Measurements from ENCODE around the gene GZMM. TPM values are rescaled to one million over a fixed set of nuclear protein-coding genes. Genes with fewer than 3 reads are reported as not detected.

GZMM gene
- total and polyA plus RNA-seq, 2 of the 13 experiments (the other 11 are each of a cell fraction or from before 2014, with no cell fraction given): 0.07 TPM; not detected in 1

DNA sequence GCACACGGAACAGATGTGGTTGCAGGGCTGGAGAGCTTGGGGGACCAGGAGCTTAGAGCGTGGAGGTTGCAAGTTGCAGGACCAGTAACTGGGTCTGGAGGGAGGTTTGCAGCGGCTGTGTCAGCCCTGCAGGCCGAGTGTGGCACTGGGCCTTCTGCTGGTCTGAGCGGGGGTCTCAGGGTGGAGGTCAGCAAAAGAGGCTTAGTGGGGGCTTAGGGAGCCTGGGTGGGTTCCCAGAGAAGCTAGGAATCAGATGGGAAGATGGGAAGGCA lies 40.1 kb downstream of the GZMM start:
- FAIRE-seq (no peak), ATAC-seq (peak; percentile 1; the same call in 1 of the 3 replicates), DNase-seq (ENCODE audit: low spot score) (no peak)
- peaks cover 11% of the 10 kb centered on the region for H3K79me2 ChIP-seq (ENCODE audit: insufficient read depth, low read length)
- POLR2A ChIA-PET: interaction anchor here (1.2 to 3.9 kb wide), 3 partner anchors 9 to 28 kb away, joined by 7 to 16 read pairs (median 11); partner anchors contain the start of gene BSG
- no peaks in the 10 kb centered on the region for H3K9me3 ChIP-seq (ENCODE audit: low read length)
- BruUV-seq (replicated peaks): no TSS peak
- peaks cover 30% of the 10 kb centered on the region for H3K4me1 ChIP-seq (ENCODE audit: insufficient read depth, low read length)
- H3K4me2 ChIP-seq (ENCODE audit: low read depth, low read length): no peak overlapping the region
- H2AFZ ChIP-seq (ENCODE audit: low read length): no peak overlapping the region
- in situ Hi-C loops (cut with HindIII; ENCODE audit: extremely low pct_ligation_motif_present, low pct_unique_long_range_greater_than_20kb): loop anchor here (10.0 kb wide), 1 partner anchor 151 kb away; no protein-coding TSS in a partner anchor
- H3K36me3 ChIP-seq (replicated peaks in 1 of 2; ENCODE audit: control insufficient read depth in 1 of 2, insufficient read depth in 2 of 2, low read length in 2 of 2): peaks cover 20 to 33% of the 10 kb centered on the region in 2 experiments; a peak in 4 of 5 replicates
- no peak overlapping the region for H3K4me3 ChIP-seq (replicated peaks in 1 of 3; ENCODE audit: insufficient read depth in 1 of 3, low read depth in 2 of 3, low read length in 3 of 3)
- CTCF ChIA-PET (ENCODE audit: low intra/inter-chr PET ratio, low total read pairs): interaction anchor here (1.2 to 2.4 kb wide), 3 partner anchors 21 to 81 kb away, joined by 3 to 9 read pairs (median 4); no protein-coding TSS in a partner anchor
- H3K9ac ChIP-seq (ENCODE audit: insufficient read depth, low read depth, low read length): no peak overlapping the region
- H3K27me3 ChIP-seq (ENCODE audit: control insufficient read depth in 1 of 2, insufficient read depth in 2 of 2, low read length in 2 of 2): peaks cover 2 to 15% of the 10 kb centered on the region in 2 experiments
- intact Hi-C loops (cut with micrococcal nuclease; ENCODE audit: unreplicated experiment): loop anchor here (10.0 kb wide), 1 partner anchor 81 kb away; the partner anchor contains the start of gene RNF126
- no peak overlapping the region for H3K27ac ChIP-seq (ENCODE audit: extremely low read length, insufficient read depth, low read length)
- WGBS (ENCODE audit: low lambda C conversion rate): 87% methylated on average over 5 of the region's 5 CpGs
- H4K20me1 ChIP-seq (ENCODE audit: insufficient read depth, low read length): peaks cover 56% of the 10 kb centered on the region
- TF ChIP-seq AKNA (CRISPR knock-in tag; IDR thresholded peaks at IDR 0.05; ENCODE audit: borderline replicate concordance) (no peak), ZBTB46 (CRISPR knock-in tag; IDR thresholded peaks at IDR 0.05; ENCODE audit: borderline replicate concordance) (no peak), PTBP1 (IDR thresholded peaks at IDR 0.05; ENCODE audit: low read depth, low read length, poor library complexity, severe bottlenecking) (no peak), ZFP90 (CRISPR knock-in tag; IDR thresholded peaks at IDR 0.05; ENCODE audit: borderline replicate concordance) (0 out of 2 replicates have a peak, but pooled peaks have one; percentile 1), ZNF879 (CRISPR knock-in tag; IDR thresholded peaks at IDR 0.05) (no peak), CBX1 (IDR thresholded peaks at IDR 0.05; ENCODE audit: low read depth) (peak; percentile 3), KDM4B (CRISPR knock-in tag; IDR thresholded peaks at IDR 0.05) (no peak), NR2F6 (IDR thresholded peaks at IDR 0.05) (no peak), NR2F6 (CRISPR knock-in tag; IDR thresholded peaks at IDR 0.05) (no peak), ERF (CRISPR knock-in tag; IDR thresholded peaks at IDR 0.05) (no peak), MBNL3 (CRISPR knock-in tag; conservative IDR thresholded peaks at IDR 0.05) (no peak), XRCC5 (optimal IDR thresholded peaks at IDR 0.05; ENCODE audit: low read length) (no peak), THAP8 (CRISPR knock-in tag; IDR thresholded peaks at IDR 0.05; ENCODE audit: borderline replicate concordance) (0 out of 2 replicates have a peak, but pooled peaks have one; percentile 4), ZNF205 (CRISPR knock-in tag; IDR thresholded peaks at IDR 0.05) (no peak), ZNF326 (CRISPR knock-in tag; IDR thresholded peaks at IDR 0.05; ENCODE audit: borderline replicate concordance) (no peak), ZNF432 (CRISPR knock-in tag; IDR thresholded peaks at IDR 0.05; ENCODE audit: borderline replicate concordance) (no peak), MTF1 (CRISPR knock-in tag; IDR thresholded peaks at IDR 0.05) (no peak)
- TF ChIP-seq, protein P1, sequence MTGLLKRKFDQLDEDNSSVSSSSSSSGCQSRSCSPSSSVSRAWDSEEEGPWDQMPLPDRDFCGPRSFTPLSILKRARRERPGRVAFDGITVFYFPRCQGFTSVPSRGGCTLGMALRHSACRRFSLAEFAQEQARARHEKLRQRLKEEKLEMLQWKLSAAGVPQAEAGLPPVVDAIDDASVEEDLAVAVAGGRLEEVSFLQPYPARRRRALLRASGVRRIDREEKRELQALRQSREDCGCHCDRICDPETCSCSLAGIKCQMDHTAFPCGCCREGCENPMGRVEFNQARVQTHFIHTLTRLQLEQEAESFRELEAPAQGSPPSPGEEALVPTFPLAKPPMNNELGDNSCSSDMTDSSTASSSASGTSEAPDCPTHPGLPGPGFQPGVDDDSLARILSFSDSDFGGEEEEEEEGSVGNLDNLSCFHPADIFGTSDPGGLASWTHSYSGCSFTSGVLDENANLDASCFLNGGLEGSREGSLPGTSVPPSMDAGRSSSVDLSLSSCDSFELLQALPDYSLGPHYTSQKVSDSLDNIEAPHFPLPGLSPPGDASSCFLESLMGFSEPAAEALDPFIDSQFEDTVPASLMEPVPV (CRISPR knock-in tag; IDR thresholded peaks at IDR 0.05): no peak

All from HepG2 (cell line).